HG02938 (cell line): ENCODE measurements around the gene ZNF414.

Source experiments
- ATAC-seq: cut with Tn5 transposase; IDR thresholded peaks from one replicate; pipeline ENCODE4 v1.9.1; 2021; ENCODE audit warnings: mild to moderate bottlenecking, moderate library complexity; ENCODE audit not compliant: unreplicated experiment

ZNF414 gene

GRCh38 chr19:8468761-8469373, 45.1 kb downstream of the ZNF414 start:
- no peak for ATAC-seq

GRCh38 chr19:8468124-8468523, 45.8 kb downstream of the ZNF414 start:
- no peak for ATAC-seq

GRCh38 chr19:8466018-8466417, 47.9 kb downstream of the ZNF414 start:
- no peak for ATAC-seq

- ATAC-seq: no peak
These were observed 50.6 kb downstream of the ZNF414 start for GRCh38 chr19:8463365-8463764.

GRCh38 chr19:8462571-8462970, 51.4 kb downstream of the ZNF414 start:
- no peak for ATAC-seq

GRCh38 chr19:8461891-8462290, 52.1 kb downstream of the ZNF414 start:
- ATAC-seq: no peak

- ATAC-seq: no peak
These were observed 52.6 kb downstream of the ZNF414 start for GRCh38 chr19:8461376-8461775.

GRCh38 chr19:8460516-8461298, 53.3 kb downstream of the ZNF414 start:
- no peak for ATAC-seq
